ENCODE data around the gene SLC27A5. TPM values are rescaled to one million over a fixed set of nuclear protein-coding genes. Genes with fewer than 3 reads are reported as not detected.

The SLC27A5 gene
- total RNA-seq, 1 donor from 2014 or later: 9.3 TPM

DNA sequence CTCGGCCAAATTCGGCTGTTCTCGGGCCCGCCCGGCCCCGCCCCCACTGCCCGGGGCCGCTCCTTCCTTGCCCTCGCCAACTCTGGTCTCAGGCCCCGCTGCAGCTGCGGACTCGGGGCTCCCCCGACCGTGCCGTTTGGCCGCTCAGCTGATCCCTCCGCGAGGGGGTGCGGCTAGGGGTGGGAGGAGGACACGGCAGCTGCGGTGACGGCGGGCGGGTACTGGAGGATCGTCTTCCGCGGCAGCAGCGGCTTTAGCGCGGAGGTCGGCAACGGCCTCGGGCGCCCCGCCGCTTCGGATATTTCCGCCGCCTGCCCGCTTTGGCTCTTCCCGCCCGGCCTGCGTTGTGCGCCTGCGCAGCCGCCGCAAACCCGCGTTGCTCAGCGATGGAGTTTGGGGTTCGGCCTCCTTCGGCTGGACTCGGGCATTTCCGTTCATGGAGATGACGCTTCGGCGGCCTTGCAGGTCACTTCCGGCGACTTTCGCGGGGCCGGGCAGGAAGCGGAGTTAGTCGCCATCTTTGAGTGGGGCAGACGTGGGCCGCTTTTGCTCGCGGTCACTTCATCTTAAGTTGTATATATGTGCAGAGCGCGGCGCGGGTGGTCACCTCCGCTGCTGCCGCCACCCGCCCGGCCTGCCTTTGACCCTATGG is 47.0 kb upstream of the SLC27A5 start:
- Mint-ChIP-seq H3K9me3 (no peaks in the 10 kb centered on the region), H3K27me3 (no peaks in the 10 kb centered on the region), H3K27ac (peak overlapping the region; percentile 100), H3K4me3 (peak overlapping the region; percentile 99), H3K4me1 (ENCODE audit: unreplicated experiment) (peaks cover 12% of the 10 kb centered on the region), H3K36me3 (peaks cover 7% of the 10 kb centered on the region)
- TF ChIP-seq, protein P1, sequence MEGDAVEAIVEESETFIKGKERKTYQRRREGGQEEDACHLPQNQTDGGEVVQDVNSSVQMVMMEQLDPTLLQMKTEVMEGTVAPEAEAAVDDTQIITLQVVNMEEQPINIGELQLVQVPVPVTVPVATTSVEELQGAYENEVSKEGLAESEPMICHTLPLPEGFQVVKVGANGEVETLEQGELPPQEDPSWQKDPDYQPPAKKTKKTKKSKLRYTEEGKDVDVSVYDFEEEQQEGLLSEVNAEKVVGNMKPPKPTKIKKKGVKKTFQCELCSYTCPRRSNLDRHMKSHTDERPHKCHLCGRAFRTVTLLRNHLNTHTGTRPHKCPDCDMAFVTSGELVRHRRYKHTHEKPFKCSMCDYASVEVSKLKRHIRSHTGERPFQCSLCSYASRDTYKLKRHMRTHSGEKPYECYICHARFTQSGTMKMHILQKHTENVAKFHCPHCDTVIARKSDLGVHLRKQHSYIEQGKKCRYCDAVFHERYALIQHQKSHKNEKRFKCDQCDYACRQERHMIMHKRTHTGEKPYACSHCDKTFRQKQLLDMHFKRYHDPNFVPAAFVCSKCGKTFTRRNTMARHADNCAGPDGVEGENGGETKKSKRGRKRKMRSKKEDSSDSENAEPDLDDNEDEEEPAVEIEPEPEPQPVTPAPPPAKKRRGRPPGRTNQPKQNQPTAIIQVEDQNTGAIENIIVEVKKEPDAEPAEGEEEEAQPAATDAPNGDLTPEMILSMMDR (conservative IDR thresholded peaks at IDR 0.05): no peak
- peak; percentile 100 for DNase-seq (ENCODE audit: extremely low spot score, unreplicated experiment)

GRCh38 chr19:58558066-58558622 is 46.4 kb upstream of the SLC27A5 start, which contains the start of gene UBE2M:
Gene UBE2M (minus strand): TSS chr19:58558611. CDS start chr19:58558381, 230 bp downstream.
- peaks cover 16% of the 10 kb centered on the region for H3K4me1 Mint-ChIP-seq (ENCODE audit: unreplicated experiment)
- peak within 1 kb of the TSS; percentile 99 for H3K4me3 Mint-ChIP-seq
- no peak for DNase-seq (ENCODE audit: extremely low spot score, unreplicated experiment)
- no peaks in the 10 kb centered on the region for H3K27me3 Mint-ChIP-seq
- peaks cover 11% of the 10 kb centered on the region for H3K36me3 Mint-ChIP-seq
- H3K27ac Mint-ChIP-seq: peak within 1 kb of the TSS; percentile 100
- TF ChIP-seq, protein P1 (conservative IDR thresholded peaks at IDR 0.05): no peak
- H3K9me3 Mint-ChIP-seq: no peaks in the 10 kb centered on the region

- H3K4me1 Mint-ChIP-seq (ENCODE audit: unreplicated experiment): peaks cover 20% of the 10 kb centered on the region
- peak overlapping the region; percentile 100 for H3K27ac Mint-ChIP-seq
- H3K9me3 Mint-ChIP-seq: no peaks in the 10 kb centered on the region
- H3K4me3 Mint-ChIP-seq: peak overlapping the region; percentile 99
- no peaks in the 10 kb centered on the region for H3K27me3 Mint-ChIP-seq
- H3K36me3 Mint-ChIP-seq: peaks cover 16% of the 10 kb centered on the region
- DNase-seq (ENCODE audit: extremely low spot score, unreplicated experiment): no peak
- TF ChIP-seq, protein P1 (conservative IDR thresholded peaks at IDR 0.05): no peak
Observed at GRCh38 chr19:58557221-58558065, 45.7 kb upstream of the SLC27A5 start.

DNA sequence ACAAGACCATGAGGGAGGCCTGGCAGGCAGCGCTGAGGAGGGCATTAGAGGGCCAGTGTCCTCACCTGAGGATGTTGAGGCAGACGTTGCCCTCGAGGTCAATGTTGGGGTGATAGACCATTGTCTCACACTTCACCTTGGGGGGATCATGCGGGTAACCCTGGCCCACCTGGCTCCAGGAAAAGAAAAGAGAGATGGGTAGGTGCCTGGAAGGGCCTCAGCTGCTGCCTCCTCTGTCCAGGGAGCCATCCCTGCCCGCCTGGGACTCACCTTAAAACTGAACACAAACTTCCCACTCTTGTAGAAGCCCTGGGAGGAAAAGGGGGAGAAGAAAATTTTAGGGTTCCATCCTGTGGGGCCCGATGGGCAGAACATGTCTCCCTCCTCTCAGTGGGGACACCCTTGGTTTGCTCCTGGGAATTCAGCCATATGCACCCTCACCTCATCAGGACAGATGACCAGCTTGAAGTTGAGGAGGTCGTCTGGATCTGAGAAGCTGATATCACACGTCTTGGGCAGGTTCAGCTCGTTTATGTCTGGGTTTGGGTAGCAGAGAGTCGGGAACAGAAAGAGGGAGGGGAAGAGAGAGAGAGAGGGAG is 44.9 kb upstream of the SLC27A5 start:
- H3K9me3 Mint-ChIP-seq: no peaks in the 10 kb centered on the region
- peaks cover 20% of the 10 kb centered on the region for H3K4me1 Mint-ChIP-seq (ENCODE audit: unreplicated experiment)
- peak overlapping the region; percentile 100 for H3K27ac Mint-ChIP-seq
- no peaks in the 10 kb centered on the region for H3K27me3 Mint-ChIP-seq
- H3K36me3 Mint-ChIP-seq: peaks cover 20% of the 10 kb centered on the region
- no peak for DNase-seq (ENCODE audit: extremely low spot score, unreplicated experiment)
- TF ChIP-seq, protein P1 (conservative IDR thresholded peaks at IDR 0.05): no peak
- peak overlapping the region; percentile 99 for H3K4me3 Mint-ChIP-seq

- no peaks in the 10 kb centered on the region for H3K27me3 Mint-ChIP-seq
- H3K9me3 Mint-ChIP-seq: no peaks in the 10 kb centered on the region
- peaks cover 20% of the 10 kb centered on the region for H3K4me1 Mint-ChIP-seq (ENCODE audit: unreplicated experiment)
- H3K27ac Mint-ChIP-seq: peak overlapping the region; percentile 100
- H3K4me3 Mint-ChIP-seq: peak overlapping the region; percentile 99
- peaks cover 20% of the 10 kb centered on the region for H3K36me3 Mint-ChIP-seq
- TF ChIP-seq, protein P1 (conservative IDR thresholded peaks at IDR 0.05): no peak
- no peak for DNase-seq (ENCODE audit: extremely low spot score, unreplicated experiment)
Observed at GRCh38 chr19:58555920-58556621, 44.3 kb upstream of the SLC27A5 start.
